H1 (cell line): ENCODE measurements around the gene DTNB. TPM values are rescaled to one million over a fixed set of nuclear protein-coding genes. Genes with fewer than 3 reads are reported as not detected.

ENCODE experiments used
- CTCF ChIA-PET: fragments of 300-600 bp; sonication (Branson Sonifier 250); formaldehyde crosslinking; loops from one replicate; lab custom pipeline; 2021; ENCODE audit not compliant: partially characterized antibody; lab: Charles Lee
- POLR2A ChIA-PET: fragments of 300-600 bp; sonication (Branson Sonifier 250); formaldehyde crosslinking; loops from one replicate; lab custom pipeline; 2021; ENCODE audit warnings: inconsistent platforms; ENCODE audit not compliant: partially characterized antibody; lab: Charles Lee
- DNase-seq, 2 experiments: peaks; one replicate each; pipeline versions ENCODE4 v3.0.0 to v3.0.0-alpha.2; 2010 to 2022; ENCODE audit warnings: low spot score in 2 of 2, low read depth in 1 of 2, mixed read lengths in 1 of 2
- FAIRE-seq: peaks from 2 replicates; lab custom pipeline; 2011; peaks lifted over from hg19 to GRCh38; lab: Jason Lieb, UNC
- H2AFZ ChIP-seq: 2 replicates; pipeline ENCODE4 v1.8.1; 2012; ENCODE audit warnings: low read length, inconsistent platforms
- H2AK5ac ChIP-seq: 2 replicates; pipeline ENCODE4 v1.6.1; 2013; ENCODE audit warnings: low read depth, low read length
- H2BK120ac ChIP-seq: replicated peaks from 2 replicates; pipeline ENCODE3; 2013; ENCODE audit warnings: low read depth, low read length, inconsistent platforms
- H2BK12ac ChIP-seq: 2 replicates; pipeline ENCODE4 v1.6.1; 2013; ENCODE audit warnings: low read depth, low read length
- H2BK15ac ChIP-seq: 2 replicates; pipeline ENCODE4 v1.6.1; 2013; ENCODE audit warnings: low read length
- H2BK20ac ChIP-seq: 2 replicates; pipeline ENCODE4 v1.6.1; 2013; ENCODE audit warnings: low read length
- H2BK5ac ChIP-seq: 2 replicates; pipeline ENCODE4 v1.6.1; 2013; ENCODE audit warnings: low read depth, low read length
- H3K14ac ChIP-seq: 2 replicates; pipeline ENCODE4 v1.6.1; 2013; ENCODE audit warnings: inconsistent platforms; ENCODE audit not compliant: insufficient read length
- H3K18ac ChIP-seq: 2 replicates; pipeline ENCODE4 v1.6.1; 2013; ENCODE audit warnings: low read length; ENCODE audit errors: extremely low read depth
- H3K23ac ChIP-seq: 2 replicates; pipeline ENCODE4 v1.6.1; 2013; ENCODE audit warnings: inconsistent platforms; ENCODE audit not compliant: insufficient read length
- H3K23me2 ChIP-seq: 2 replicates; pipeline ENCODE4 v1.6.1; 2013; ENCODE audit warnings: low read depth, low read length
- H3K27ac ChIP-seq: 2 replicates; pipeline ENCODE4 v1.6.1; 2011; ENCODE audit warnings: low read depth, low read length, inconsistent platforms
- H3K27me3 ChIP-seq, 4 experiments: replicated peaks in 1 of 4; 1 replicate in 1 of 4; 2 replicates in 3 of 4; pipeline versions ENCODE4 v1.6.1 to v1.8.1; 2011 to 2013; ENCODE audit warnings: low read length in 3 of 4, mild to moderate bottlenecking in 3 of 4, inconsistent platforms in 2 of 4, mixed read lengths in 2 of 4, moderate library complexity in 1 of 4; ENCODE audit not compliant: control insufficient read depth in 3 of 4, insufficient read depth in 3 of 4; ENCODE audit errors: extremely low read depth in 1 of 4
- H3K36me3 ChIP-seq, 4 experiments: 2 replicates each; pipeline versions ENCODE4 v1.6.1 to v1.8.1; 2011 to 2013; ENCODE audit warnings: mild to moderate bottlenecking in 4 of 4, low read length in 3 of 4, moderate library complexity in 2 of 4, control low read depth in 1 of 4, inconsistent platforms in 1 of 4; ENCODE audit not compliant: insufficient read depth in 4 of 4, control insufficient read depth in 2 of 4
- H3K4ac ChIP-seq: replicated peaks from 2 replicates; pipeline ENCODE3; 2013; ENCODE audit warnings: low read length, low read depth, mixed read lengths, inconsistent platforms; ENCODE audit not compliant: insufficient read length
- H3K4me1 ChIP-seq, 4 experiments: replicated peaks in 1 of 4; 1 replicate in 1 of 4; 2 replicates in 3 of 4; pipeline versions ENCODE4 v1.6.1 to v1.8.1; 2011 to 2013; ENCODE audit warnings: low read length in 3 of 4, inconsistent platforms in 2 of 4, mixed read lengths in 1 of 4; ENCODE audit not compliant: insufficient read depth in 4 of 4, control insufficient read depth in 3 of 4
- H3K4me2 ChIP-seq, 2 experiments: 2 replicates each; pipeline versions ENCODE4 v1.6.1 to v1.8.1; 2011 to 2013; ENCODE audit warnings: low read depth in 2 of 2, low read length in 2 of 2, control low read depth in 1 of 2, inconsistent platforms in 1 of 2, mild to moderate bottlenecking in 1 of 2; ENCODE audit not compliant: insufficient read depth in 1 of 2
- H3K4me3 ChIP-seq, 4 experiments: fragments of 200-600, 300-600 bp in 1 of 4; sonication (generic), shearing (Covaris generic), sonication (Bioruptor Twin) in 1 of 4; 2 replicates each; pipeline versions ENCODE4 v1.5.1 to v1.8.1; 2011 to 2016; ENCODE audit warnings: low read length in 4 of 4, low read depth in 3 of 4, control low read depth in 2 of 4, inconsistent platforms in 2 of 4, mild to moderate bottlenecking in 2 of 4, mixed read lengths in 1 of 4, moderate library complexity in 1 of 4; ENCODE audit not compliant: insufficient read depth in 2 of 4; ENCODE audit errors: extremely low read depth in 1 of 4
- H3K56ac ChIP-seq: replicated peaks from 2 replicates; pipeline ENCODE3; 2013; ENCODE audit warnings: low read depth, mild to moderate bottlenecking, mixed read lengths, low read length, inconsistent platforms; ENCODE audit not compliant: insufficient read length
- H3K79me1 ChIP-seq: 2 replicates; pipeline ENCODE4 v1.6.1; 2013; ENCODE audit warnings: low read depth, low read length, control low read depth
- H3K79me2 ChIP-seq, 2 experiments: 2 replicates each; pipeline versions ENCODE4 v1.6.1 to v1.8.1; 2012 to 2013; ENCODE audit warnings: low read length in 2 of 2, mild to moderate bottlenecking in 2 of 2, inconsistent platforms in 1 of 2; ENCODE audit not compliant: insufficient read depth in 2 of 2, control insufficient read depth in 1 of 2
- H3K9ac ChIP-seq, 4 experiments: replicated peaks in 1 of 4; 1 replicate in 1 of 4; 2 replicates in 3 of 4; pipeline versions ENCODE4 v1.6.1 to v1.8.1; 2011 to 2013; ENCODE audit warnings: low read depth in 3 of 4, low read length in 3 of 4, control low read depth in 2 of 4, mild to moderate bottlenecking in 2 of 4, moderate library complexity in 2 of 4, inconsistent platforms in 1 of 4; ENCODE audit errors: extremely low read depth in 1 of 4
- H3K9me3 ChIP-seq, 2 experiments: 2 replicates each; pipeline versions ENCODE4 v1.6.1 to v1.8.1; 2012 to 2013; ENCODE audit warnings: mild to moderate bottlenecking in 2 of 2, moderate library complexity in 2 of 2, control low read depth in 1 of 2, inconsistent platforms in 1 of 2, low read depth in 1 of 2, low read length in 1 of 2, mixed read lengths in 1 of 2; ENCODE audit not compliant: insufficient read depth in 2 of 2
- H4K20me1 ChIP-seq, 2 experiments: replicated peaks in 1 of 2; 2 replicates each; pipeline versions ENCODE3 to v1.8.1; 2011 to 2013; ENCODE audit warnings: inconsistent platforms in 2 of 2, low read length in 2 of 2, mild to moderate bottlenecking in 1 of 2; ENCODE audit not compliant: insufficient read depth in 2 of 2, control insufficient read depth in 1 of 2
- H4K5ac ChIP-seq: 2 replicates; pipeline ENCODE4 v1.6.1; 2013; ENCODE audit warnings: low read length, low read depth, mixed read lengths, inconsistent platforms; ENCODE audit not compliant: insufficient read length
- H4K8ac ChIP-seq: 2 replicates; pipeline ENCODE4 v1.8.0; 2013; ENCODE audit warnings: mild to moderate bottlenecking, moderate library complexity, low read length, inconsistent platforms; ENCODE audit not compliant: insufficient read depth; ENCODE audit errors: extremely low read depth
- H4K91ac ChIP-seq: replicated peaks from 2 replicates; pipeline ENCODE3; 2013; ENCODE audit warnings: low read length, mixed read lengths, inconsistent platforms; ENCODE audit not compliant: insufficient read length
- ASH2L ChIP-seq: fragments of 200-600, 300-600 bp; sonication (generic); IDR thresholded peaks from one replicate; pipeline ENCODE4 v1.7.1; 2017; ENCODE audit warnings: low read length
- CBX8 ChIP-seq: fragments of 300-800, 300-1000 bp; sonication (generic); IDR thresholded peaks from 2 replicates; pipeline ENCODE4 v1.7.1; 2016; ENCODE audit warnings: low read depth, low read length, borderline replicate concordance
- CTBP2 ChIP-seq: IDR thresholded peaks from 2 replicates; pipeline ENCODE4 v1.7.0; 2011; ENCODE audit warnings: borderline replicate concordance, mild to moderate bottlenecking, moderate library complexity, mixed read lengths, low read length; ENCODE audit not compliant: insufficient read depth, insufficient read length
- EZH2 ChIP-seq: fragments of 200-600 bp; sonication (generic); IDR thresholded peaks from 2 replicates; pipeline ENCODE4 v1.7.1; 2012; ENCODE audit warnings: low read depth, mild to moderate bottlenecking, moderate library complexity, low read length, inconsistent platforms; ENCODE audit not compliant: severe bottlenecking
- MAFK ChIP-seq: IDR thresholded peaks from 2 replicates; pipeline ENCODE4 v1.6.1; 2012; ENCODE audit warnings: low read depth, mild to moderate bottlenecking, improper control_type of control experiment, low read length
- NANOG ChIP-seq: IDR thresholded peaks from 2 replicates; pipeline ENCODE4 v1.6.1; 2011; ENCODE audit warnings: low read length, low read depth, mild to moderate bottlenecking, inconsistent platforms; ENCODE audit not compliant: insufficient read depth, poor library complexity, severe bottlenecking
- RNF2 ChIP-seq: fragments of 200-900, 300-1000 bp; sonication (generic); IDR thresholded peaks from 2 replicates; pipeline ENCODE4 v1.7.1; 2016; ENCODE audit warnings: borderline replicate concordance, low read depth, mild to moderate bottlenecking, antibody characterized with exemption, low read length; ENCODE audit not compliant: poor library complexity, severe bottlenecking; ENCODE audit errors: missing control alignments
- SIX5 ChIP-seq: IDR thresholded peaks from 2 replicates; pipeline ENCODE4 v1.6.1; 2011; ENCODE audit warnings: mild to moderate bottlenecking, low read depth, low read length
- SP1 ChIP-seq: IDR thresholded peaks from 2 replicates; pipeline ENCODE4 v1.6.1; 2011; ENCODE audit warnings: low read depth, low read length
- SRF ChIP-seq: IDR thresholded peaks from 2 replicates; pipeline ENCODE4 v1.6.1; 2011; ENCODE audit warnings: mild to moderate bottlenecking, low read depth, low read length, moderate library complexity
- ZNF274 ChIP-seq: IDR thresholded peaks from 2 replicates; pipeline ENCODE4 v1.7.0; 2012; ENCODE audit warnings: low read length, borderline replicate concordance; ENCODE audit errors: extremely low read depth
- WGBS, 2 experiments: shearing (Covaris generic) in 1 of 2; methylation state at CpG; one replicate each; pipeline versions ENCODE4 v1.1.6 to v1.1.7; 2013 to 2015; ENCODE audit warnings: low lambda C conversion rate in 2 of 2, mixed read lengths in 2 of 2, inconsistent platforms in 1 of 2, low coverage in 1 of 2, missing lambda C conversion rate in 1 of 2; ENCODE audit not compliant: insufficient replicate concordance in 2 of 2, insufficient coverage in 1 of 2, insufficient read length in 1 of 2; ENCODE audit errors: extremely low coverage in 1 of 2, missing lambda C conversion rate in 1 of 2; 5-methylcytosine and 5-hydroxymethylcytosine counted together
- polyA plus RNA-seq, 7 experiments: library from polyadenylated mRNA; depleted of rRNA in 3 of 7; stranded (reverse) in 5 of 7; unstranded in 2 of 7; fragments of >200 nt in 5 of 7; fragments of 200-250 nt in 2 of 7; gene quantifications; 1 replicate in 5 of 7; 2 replicates in 1 of 7; 4 replicates in 1 of 7; pipeline versions ENCODE4 v1.2.1 to v1.2.3, GENCODE V29; 2011 to 2013; ENCODE audit warnings: missing spikeins in 2 of 7, mixed read lengths in 2 of 7
- total RNA-seq: library from RNA; stranded (reverse); fragmentation: NEBNext Ultra II Directional; extraction: Animal tissue kit (Norgen Biotek cat#: 25700); gene quantifications from 2 replicates; pipeline ENCODE4 v1.2.1, GENCODE V29; 2021

Gene DTNB
- total and polyA plus RNA-seq, 2 of the 8 experiments (the other 6 are each of a cell fraction or from before 2014, with no cell fraction given) = 39.6 to 49.5 TPM

GRCh38 chr2:25491966-25492532 is 181.3 kb downstream of the DTNB start:
- Histone ChIP-seq H2AK5ac (no peak overlapping the region), H4K91ac (no peak overlapping the region), H2BK120ac (no peak overlapping the region), H2AFZ (no peak overlapping the region), H3K56ac (no peak overlapping the region), H3K18ac (no peak overlapping the region), H3K36me3 (no peaks in the 10 kb centered on the region), H3K4me2 (no peak overlapping the region), H2BK20ac (no peak overlapping the region), H2BK15ac (no peak overlapping the region), H3K27ac (no peak overlapping the region), H3K14ac (no peak overlapping the region), H4K8ac (no peak overlapping the region), H3K9ac (no peak overlapping the region), H3K4me3 (no peak overlapping the region), H3K79me1 (no peaks in the 10 kb centered on the region), H3K79me2 (no peaks in the 10 kb centered on the region), H4K5ac (no peak overlapping the region), H3K23ac (no peak overlapping the region), H4K20me1 (no peaks in the 10 kb centered on the region), H2BK5ac (no peak overlapping the region), H3K9me3 (no peaks in the 10 kb centered on the region), H2BK12ac (no peak overlapping the region), H3K4ac (no peak overlapping the region), H3K27me3 (no peaks in the 10 kb centered on the region), H3K4me1 (0 out of 7 replicates have a peak, but pooled peaks cover 0 to 5% (median 1%) of the 10 kb centered on the region in 4 experiments), H3K23me2 (no peaks in the 10 kb centered on the region; the same call in 1 of the 2 replicates)
- DNase-seq = no peak
- ChIA-PET POLR2A (interaction anchor here (1.1 kb wide), 1 partner anchor 35 kb away, joined by 3 read pairs; no protein-coding TSS in a partner anchor), CTCF (interaction anchor here (1.5 kb wide), 1 partner anchor 12 kb away, joined by 4 read pairs; no protein-coding TSS in a partner anchor)
- TF ChIP-seq CTBP2 (no peak), RNF2 (no peak), NANOG (no peak), CBX8 (no peak), ZNF274 (no peak), SIX5 (no peak), MAFK (no peak), SRF (no peak), SP1 (no peak), ASH2L (no peak), EZH2 (no peak)
- FAIRE-seq = no peak
- 84% methylated on average over 6 of the region's 6 CpGs; no CpG with 5 or more reads in 1 of the 2 experiments for WGBS, 2 experiments
